ENCODE measurements around the gene DPYSL3.

Gene DPYSL3

DNA sequence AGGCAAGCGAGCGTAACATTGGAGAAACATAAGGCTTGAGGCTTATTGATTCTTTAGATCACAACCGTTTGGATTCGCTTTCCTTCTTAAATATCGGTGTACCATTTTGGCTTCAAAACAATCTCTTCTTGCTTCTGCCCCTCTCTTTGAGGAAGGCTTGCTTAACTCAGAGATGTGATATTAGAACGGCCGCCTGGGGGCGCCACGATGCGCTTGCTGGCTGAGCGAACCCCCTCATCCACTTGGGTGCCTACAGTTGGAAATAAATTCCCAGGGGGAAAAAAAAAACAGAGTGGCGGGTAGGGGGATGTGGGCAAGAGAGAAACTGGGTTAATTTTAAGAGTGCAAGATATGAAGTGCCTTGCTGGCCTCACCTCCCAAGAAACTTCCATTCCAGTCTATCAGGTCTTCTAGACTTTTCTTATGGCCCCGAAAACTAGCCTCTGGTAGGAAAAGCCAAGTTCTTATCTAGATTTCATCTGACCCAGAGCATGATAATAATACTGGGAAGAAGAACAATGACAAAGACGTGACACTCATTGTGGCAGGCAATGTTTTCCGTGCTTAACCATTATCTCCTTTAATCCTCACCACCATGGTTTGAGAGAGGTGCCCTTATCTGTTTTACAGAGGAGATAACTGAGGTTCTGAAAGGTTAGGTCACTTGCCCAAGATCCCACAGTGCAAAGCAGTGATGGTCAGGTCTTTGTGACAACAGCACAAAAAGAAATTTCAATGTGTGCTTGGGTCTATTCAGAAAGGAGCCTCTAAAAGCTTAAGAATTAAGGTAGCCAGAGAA lies 115.8 kb downstream of the DPYSL3 start:
- TF ChIP-seq, protein P1, sequence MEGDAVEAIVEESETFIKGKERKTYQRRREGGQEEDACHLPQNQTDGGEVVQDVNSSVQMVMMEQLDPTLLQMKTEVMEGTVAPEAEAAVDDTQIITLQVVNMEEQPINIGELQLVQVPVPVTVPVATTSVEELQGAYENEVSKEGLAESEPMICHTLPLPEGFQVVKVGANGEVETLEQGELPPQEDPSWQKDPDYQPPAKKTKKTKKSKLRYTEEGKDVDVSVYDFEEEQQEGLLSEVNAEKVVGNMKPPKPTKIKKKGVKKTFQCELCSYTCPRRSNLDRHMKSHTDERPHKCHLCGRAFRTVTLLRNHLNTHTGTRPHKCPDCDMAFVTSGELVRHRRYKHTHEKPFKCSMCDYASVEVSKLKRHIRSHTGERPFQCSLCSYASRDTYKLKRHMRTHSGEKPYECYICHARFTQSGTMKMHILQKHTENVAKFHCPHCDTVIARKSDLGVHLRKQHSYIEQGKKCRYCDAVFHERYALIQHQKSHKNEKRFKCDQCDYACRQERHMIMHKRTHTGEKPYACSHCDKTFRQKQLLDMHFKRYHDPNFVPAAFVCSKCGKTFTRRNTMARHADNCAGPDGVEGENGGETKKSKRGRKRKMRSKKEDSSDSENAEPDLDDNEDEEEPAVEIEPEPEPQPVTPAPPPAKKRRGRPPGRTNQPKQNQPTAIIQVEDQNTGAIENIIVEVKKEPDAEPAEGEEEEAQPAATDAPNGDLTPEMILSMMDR (IDR thresholded peaks at IDR 0.05; ENCODE audit: insufficient read depth, low read length, poor library complexity, severe bottlenecking): no peak
- TF ChIP-seq EZH2phosphoT487 (conservative IDR thresholded peaks at IDR 0.05; ENCODE audit: low read length): no peak
- Histone ChIP-seq H3K4me3 (ENCODE audit: insufficient read depth, low read length, poor library complexity, severe bottlenecking) (no peak overlapping the region), H3F3A (ENCODE audit: insufficient read depth) (no peaks in the 10 kb centered on the region), H3K9ac (ENCODE audit: low read length) (no peak overlapping the region), H3K79me2 (ENCODE audit: insufficient read depth, low read length) (no peaks in the 10 kb centered on the region), H3K9me2 (replicated peaks; ENCODE audit: insufficient read depth, low read length) (no peaks in the 10 kb centered on the region), H3K4me2 (ENCODE audit: low read depth, low read length, poor library complexity, severe bottlenecking) (no peak overlapping the region), H3K36me3 (ENCODE audit: low read length) (no peaks in the 10 kb centered on the region), H3K27me3 (ENCODE audit: low read length) (no peaks in the 10 kb centered on the region), H3K27ac (ENCODE audit: low read depth, low read length) (no peak overlapping the region), H4K20me1 (ENCODE audit: low read depth, low read length) (no peaks in the 10 kb centered on the region), H2AFZ (ENCODE audit: low read depth, low read length, severe bottlenecking) (no peak overlapping the region), H3K9me3 (ENCODE audit: insufficient read depth, low read length) (no peaks in the 10 kb centered on the region)

- H3K27ac ChIP-seq (ENCODE audit: low read depth, low read length): no peak overlapping the region
- no peak overlapping the region for H3K9ac ChIP-seq (ENCODE audit: low read length)
- no peaks in the 10 kb centered on the region for H3K9me2 ChIP-seq (replicated peaks; ENCODE audit: insufficient read depth, low read length)
- H3K27me3 ChIP-seq (ENCODE audit: low read length): no peaks in the 10 kb centered on the region
- no peaks in the 10 kb centered on the region for H3K36me3 ChIP-seq (ENCODE audit: low read length)
- H3K9me3 ChIP-seq (ENCODE audit: insufficient read depth, low read length): no peaks in the 10 kb centered on the region
- H3K79me2 ChIP-seq (ENCODE audit: insufficient read depth, low read length): no peaks in the 10 kb centered on the region
- H3K4me3 ChIP-seq (ENCODE audit: insufficient read depth, low read length, poor library complexity, severe bottlenecking): no peak overlapping the region
- H4K20me1 ChIP-seq (ENCODE audit: low read depth, low read length): no peaks in the 10 kb centered on the region
- H2AFZ ChIP-seq (ENCODE audit: low read depth, low read length, severe bottlenecking): no peak overlapping the region
- H3F3A ChIP-seq (ENCODE audit: insufficient read depth): no peaks in the 10 kb centered on the region
- TF ChIP-seq, protein P1 (IDR thresholded peaks at IDR 0.05; ENCODE audit: insufficient read depth, low read length, poor library complexity, severe bottlenecking): no peak
- no peak for TF ChIP-seq EZH2phosphoT487 (conservative IDR thresholded peaks at IDR 0.05; ENCODE audit: low read length)
- no peak overlapping the region for H3K4me2 ChIP-seq (ENCODE audit: low read depth, low read length, poor library complexity, severe bottlenecking)
These were observed 118.1 kb downstream of the DPYSL3 start for GRCh38 chr5:147391781-147392180.

DNA sequence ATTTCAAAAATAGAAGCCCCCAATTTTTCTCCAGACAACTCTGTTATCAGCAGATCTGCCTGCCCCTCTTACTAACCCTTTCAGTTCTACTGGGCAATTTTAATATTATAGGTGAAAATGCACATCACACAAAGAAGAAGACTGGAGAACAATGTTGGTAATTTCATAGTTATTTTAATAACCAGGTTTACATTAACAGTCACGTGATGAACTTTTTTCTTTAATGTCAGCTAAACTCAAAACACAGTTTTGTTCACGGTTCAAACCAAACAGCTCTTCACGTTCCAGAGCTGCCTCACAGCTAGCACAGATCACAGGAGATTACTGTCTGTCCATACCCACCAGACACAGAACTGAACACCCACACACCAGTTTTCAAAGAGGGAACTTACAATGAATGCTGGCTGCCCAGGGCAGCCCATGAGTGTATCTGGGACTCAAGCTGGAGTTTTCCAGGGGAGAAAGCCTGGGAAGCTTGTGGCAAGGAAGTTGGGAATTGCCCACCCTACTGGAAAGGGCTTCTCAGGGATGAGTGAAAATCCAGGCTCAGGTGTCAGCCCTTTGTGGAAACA lies 119.1 kb downstream of the DPYSL3 start:
- Histone ChIP-seq H3K9me2 (replicated peaks; ENCODE audit: insufficient read depth, low read length) (no peaks in the 10 kb centered on the region), H3K36me3 (ENCODE audit: low read length) (no peaks in the 10 kb centered on the region), H2AFZ (ENCODE audit: low read depth, low read length, severe bottlenecking) (no peak overlapping the region), H3K9me3 (ENCODE audit: insufficient read depth, low read length) (no peaks in the 10 kb centered on the region), H3F3A (ENCODE audit: insufficient read depth) (no peaks in the 10 kb centered on the region), H3K4me3 (ENCODE audit: insufficient read depth, low read length, poor library complexity, severe bottlenecking) (no peak overlapping the region), H3K27ac (ENCODE audit: low read depth, low read length) (no peak overlapping the region), H3K79me2 (ENCODE audit: insufficient read depth, low read length) (no peaks in the 10 kb centered on the region), H3K9ac (ENCODE audit: low read length) (no peak overlapping the region), H3K4me2 (ENCODE audit: low read depth, low read length, poor library complexity, severe bottlenecking) (no peak overlapping the region), H4K20me1 (ENCODE audit: low read depth, low read length) (no peaks in the 10 kb centered on the region), H3K27me3 (ENCODE audit: low read length) (no peaks in the 10 kb centered on the region)
- TF ChIP-seq, protein P1 (IDR thresholded peaks at IDR 0.05; ENCODE audit: insufficient read depth, low read length, poor library complexity, severe bottlenecking): no peak
- TF ChIP-seq EZH2phosphoT487 (conservative IDR thresholded peaks at IDR 0.05; ENCODE audit: low read length): no peak

Measured in SU-DHL-6 (cell line).